Esophagus squamous epithelium (tissue), 4 donors: Measurements from ENCODE around the gene UQCRC2.

Experiments used
- CTCF ChIP-seq, 6 experiments: fragments of 450-650 bp in 4 of 6; fragments of 200-600 bp in 2 of 6; sonication (generic) in 2 of 6; IDR thresholded peaks; one replicate each; pipeline ENCODE4 v1.5.1; 2016 to 2019; ENCODE audit warnings: antibody characterized with exemption in 6 of 6, mild to moderate bottlenecking in 4 of 6, moderate library complexity in 4 of 6
- POLR2A ChIP-seq, 4 donors: fragments of 450-650 bp; IDR thresholded peaks; one replicate each; pipeline ENCODE4 v1.6.1; 2017; ENCODE audit warnings: antibody characterized with exemption in 4 of 4, mild to moderate bottlenecking in 4 of 4, moderate library complexity in 3 of 4

GRCh38 chr16:22027633-22028032 is 74.5 kb downstream of the UQCRC2 start:
- TF ChIP-seq CTCF (IDR thresholded peaks at IDR 0.05) (no peak), POLR2A (IDR thresholded peaks at IDR 0.05) (no peak)
